HG03354 (cell line): ENCODE results near the gene CLIC4.
"Not testable (repeated sequence)": the region's sequence is repeated elsewhere in the genome, so short reads cannot be mapped to it uniquely, and the experiment has no call there.

Experiments
- ATAC-seq: cut with Tn5 transposase; IDR thresholded peaks from one replicate; pipeline ENCODE4 v1.9.1; 2021; ENCODE audit warnings: mild to moderate bottlenecking; ENCODE audit not compliant: unreplicated experiment, poor library complexity, severe bottlenecking

The CLIC4 gene

GRCh38 chr1:24799242-24799641 is 54.0 kb downstream of the CLIC4 start:
- not testable (repeated sequence) for ATAC-seq

- no peak for ATAC-seq
Measured at GRCh38 chr1:24801176-24801575, 55.9 kb downstream of the CLIC4 start.

- ATAC-seq = no peak
Measured at GRCh38 chr1:24803220-24803619, 58.0 kb downstream of the CLIC4 start.

GRCh38 chr1:24803987-24804530 is 58.8 kb downstream of the CLIC4 start:
- no peak for ATAC-seq

GRCh38 chr1:24805534-24806301 is 60.5 kb downstream of the CLIC4 start:
- ATAC-seq = no peak

GRCh38 chr1:24806588-24806987 is 61.3 kb downstream of the CLIC4 start:
- no peak for ATAC-seq

GRCh38 chr1:24811494-24811893 is 66.2 kb downstream of the CLIC4 start:
- not testable (repeated sequence) for ATAC-seq

- not testable (repeated sequence) for ATAC-seq
Measured at GRCh38 chr1:24820221-24820620, 75.0 kb downstream of the CLIC4 start.

- no peak for ATAC-seq
Measured at GRCh38 chr1:24822887-24823286, 77.6 kb downstream of the CLIC4 start.

GRCh38 chr1:24823486-24823885 is 78.2 kb downstream of the CLIC4 start:
- not testable (repeated sequence) for ATAC-seq

- ATAC-seq = no peak
Measured at GRCh38 chr1:24825174-24825573, 79.9 kb downstream of the CLIC4 start.

- no peak for ATAC-seq
Measured at GRCh38 chr1:24826510-24826909, 81.3 kb downstream of the CLIC4 start.

- no peak for ATAC-seq
Measured at GRCh38 chr1:24827379-24828135, 82.3 kb downstream of the CLIC4 start.

GRCh38 chr1:24828183-24828886 is 83.1 kb downstream of the CLIC4 start:
- ATAC-seq = no peak

GRCh38 chr1:24828887-24829192 is 83.6 kb downstream of the CLIC4 start:
- no peak for ATAC-seq

- no peak for ATAC-seq
Measured at GRCh38 chr1:24830680-24831272, 85.5 kb downstream of the CLIC4 start.

- ATAC-seq = no peak
Measured at GRCh38 chr1:24841593-24841992, 96.3 kb downstream of the CLIC4 start.

- ATAC-seq = no peak
Measured at GRCh38 chr1:24846671-24847070, 101.4 kb downstream of the CLIC4 start.

- peak; percentile 91 for ATAC-seq
Measured at GRCh38 chr1:24847995-24848881, 103.0 kb downstream of the CLIC4 start.
